ENCODE measurements around the gene CDCP2. TPM values are rescaled to one million over a fixed set of nuclear protein-coding genes. Genes with fewer than 3 reads are reported as not detected.

Gene CDCP2
- total and polyA plus RNA-seq, 2 donors (not counting 1 experiment from before 2014, with no cell fraction given) = 0.25 TPM; not detected in 1

DNA sequence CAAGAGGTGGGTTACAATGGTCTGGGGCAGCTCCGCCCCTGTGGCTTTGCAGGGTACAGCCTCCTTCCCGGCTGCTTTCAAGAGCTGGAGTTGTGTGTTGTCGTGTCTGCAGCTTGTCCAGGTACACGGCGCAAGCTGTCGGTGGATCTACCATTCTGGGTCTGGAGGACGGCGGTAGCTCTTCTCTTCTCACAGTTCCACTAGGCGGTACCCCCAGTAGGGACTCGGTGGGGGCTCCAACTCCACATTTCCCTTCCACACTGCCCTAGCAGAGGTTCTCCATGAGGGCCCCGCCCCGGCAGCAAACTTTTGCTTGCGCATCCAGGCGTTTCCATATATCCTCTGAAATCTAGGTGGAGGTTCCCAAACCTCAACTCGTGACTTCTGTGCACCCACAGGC, 12.3 kb upstream of the CDCP2 start:
- no peaks in the 10 kb centered on the region for H3K36me3 ChIP-seq (replicated peaks in 1 of 2; ENCODE audit: control extremely low read depth in 1 of 2, control insufficient read depth in 1 of 2, extremely low read depth in 1 of 2, insufficient read depth in 2 of 2, low read length in 1 of 2)
- Mint-ChIP-seq H3K4me3 (no peak overlapping the region), H3K9me3 (ENCODE audit: insufficient read depth) (no peaks in the 10 kb centered on the region), H3K4me1 (no peaks in the 10 kb centered on the region), H3K27ac (no peak overlapping the region), H3K27me3 (no peaks in the 10 kb centered on the region)
- no peak overlapping the region for H2AFZ ChIP-seq (ENCODE audit: insufficient read depth, low read depth, low read length, poor library complexity, severe bottlenecking)
- no peaks in the 10 kb centered on the region for H3K9me3 ChIP-seq (ENCODE audit: control extremely low read depth in 1 of 3, control insufficient read depth in 2 of 3, insufficient read depth in 1 of 3, low read length in 2 of 3)
- ATAC-seq (ENCODE audit: low read depth) (no peak), DNase-seq (no peak)
- H3K4me1 ChIP-seq (ENCODE audit: control insufficient read depth in 2 of 2, insufficient read depth in 2 of 2, low read length in 2 of 2) = no peaks in the 10 kb centered on the region
- H3K9ac ChIP-seq (ENCODE audit: low read length) = no peak overlapping the region
- WGBS (ENCODE audit: insufficient coverage) = 98% methylated on average over 12 of the region's 15 CpGs
- TF ChIP-seq EZH2 (IDR thresholded peaks at IDR 0.05; ENCODE audit: borderline replicate concordance, insufficient read depth, low read depth, low read length, poor library complexity, severe bottlenecking) = no peak
- no peak overlapping the region for H3K27ac ChIP-seq (ENCODE audit: low read length in 2 of 2)
- H3K4me3 ChIP-seq (ENCODE audit: control extremely low read depth in 1 of 5, extremely low read depth in 1 of 5, insufficient read depth in 1 of 5, low read depth in 2 of 5, low read length in 4 of 5) = no peak overlapping the region
- intact Hi-C loops (cut with micrococcal nuclease) = no loop called here
- no peaks in the 10 kb centered on the region for H3K79me2 ChIP-seq (ENCODE audit: control insufficient read depth, insufficient read depth, low read length)
- ChIA-PET CTCF (no interaction called here), POLR2A (no interaction called here)
- no peaks in the 10 kb centered on the region for H3K27me3 ChIP-seq (replicated peaks in 1 of 4; ENCODE audit: control extremely low read depth in 1 of 4, control insufficient read depth in 3 of 4, insufficient read depth in 4 of 4, low read length in 3 of 4)
- H3K4me2 ChIP-seq (replicated peaks; ENCODE audit: low read depth, low read length, poor library complexity, severe bottlenecking) = no peak overlapping the region
- H4K20me1 ChIP-seq (ENCODE audit: control insufficient read depth, insufficient read depth, low read length, poor library complexity, severe bottlenecking) = no peaks in the 10 kb centered on the region

DNA sequence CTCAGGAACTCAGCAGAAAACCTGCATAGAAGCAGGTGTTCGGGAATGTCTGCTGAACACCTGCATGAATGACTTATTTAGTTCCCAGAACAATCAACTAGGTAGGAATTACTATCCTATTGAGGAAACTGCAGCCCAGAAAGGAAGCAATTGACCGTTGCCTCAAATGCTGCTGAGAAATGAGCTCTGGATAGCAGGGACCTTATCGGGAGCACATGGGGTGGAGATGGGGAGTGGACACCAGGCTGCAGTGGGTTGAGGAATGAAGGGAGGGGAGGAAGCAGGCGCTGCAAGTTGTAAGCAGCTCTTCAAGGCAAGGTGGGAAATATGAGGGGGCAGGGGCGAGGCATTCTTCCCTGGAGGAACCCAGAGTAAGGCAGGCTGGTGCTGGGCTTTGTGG, 10.8 kb upstream of the CDCP2 start:
- H3K4me2 ChIP-seq (replicated peaks; ENCODE audit: low read depth, low read length, poor library complexity, severe bottlenecking) = no peak overlapping the region
- Mint-ChIP-seq H3K27ac (no peak overlapping the region), H3K4me3 (no peak overlapping the region), H3K9me3 (ENCODE audit: insufficient read depth) (no peaks in the 10 kb centered on the region), H3K4me1 (no peaks in the 10 kb centered on the region), H3K27me3 (no peaks in the 10 kb centered on the region)
- H4K20me1 ChIP-seq (ENCODE audit: control insufficient read depth, insufficient read depth, low read length, poor library complexity, severe bottlenecking) = no peaks in the 10 kb centered on the region
- ChIA-PET POLR2A (no interaction called here), CTCF (no interaction called here)
- no peak overlapping the region for H3K27ac ChIP-seq (ENCODE audit: low read length in 2 of 2)
- H3K9ac ChIP-seq (ENCODE audit: low read length) = no peak overlapping the region
- no peak for ATAC-seq (ENCODE audit: low read depth)
- WGBS (ENCODE audit: insufficient coverage) = 87% methylated on average over 5 of the region's 5 CpGs
- H3K27me3 ChIP-seq (replicated peaks in 1 of 4; ENCODE audit: control extremely low read depth in 1 of 4, control insufficient read depth in 3 of 4, insufficient read depth in 4 of 4, low read length in 3 of 4) = no peaks in the 10 kb centered on the region
- DNase-seq = no peak
- no peaks in the 10 kb centered on the region for H3K79me2 ChIP-seq (ENCODE audit: control insufficient read depth, insufficient read depth, low read length)
- no peak overlapping the region for H2AFZ ChIP-seq (ENCODE audit: insufficient read depth, low read depth, low read length, poor library complexity, severe bottlenecking)
- H3K4me1 ChIP-seq (ENCODE audit: control insufficient read depth in 2 of 2, insufficient read depth in 2 of 2, low read length in 2 of 2) = no peaks in the 10 kb centered on the region
- no peaks in the 10 kb centered on the region for H3K36me3 ChIP-seq (replicated peaks in 1 of 2; ENCODE audit: control extremely low read depth in 1 of 2, control insufficient read depth in 1 of 2, extremely low read depth in 1 of 2, insufficient read depth in 2 of 2, low read length in 1 of 2)
- no peak overlapping the region for H3K4me3 ChIP-seq (ENCODE audit: control extremely low read depth in 1 of 5, extremely low read depth in 1 of 5, insufficient read depth in 1 of 5, low read depth in 2 of 5, low read length in 4 of 5)
- intact Hi-C loops (cut with micrococcal nuclease) = no loop called here
- H3K9me3 ChIP-seq (ENCODE audit: control extremely low read depth in 1 of 3, control insufficient read depth in 2 of 3, insufficient read depth in 1 of 3, low read length in 2 of 3) = no peaks in the 10 kb centered on the region
- TF ChIP-seq, protein P1, sequence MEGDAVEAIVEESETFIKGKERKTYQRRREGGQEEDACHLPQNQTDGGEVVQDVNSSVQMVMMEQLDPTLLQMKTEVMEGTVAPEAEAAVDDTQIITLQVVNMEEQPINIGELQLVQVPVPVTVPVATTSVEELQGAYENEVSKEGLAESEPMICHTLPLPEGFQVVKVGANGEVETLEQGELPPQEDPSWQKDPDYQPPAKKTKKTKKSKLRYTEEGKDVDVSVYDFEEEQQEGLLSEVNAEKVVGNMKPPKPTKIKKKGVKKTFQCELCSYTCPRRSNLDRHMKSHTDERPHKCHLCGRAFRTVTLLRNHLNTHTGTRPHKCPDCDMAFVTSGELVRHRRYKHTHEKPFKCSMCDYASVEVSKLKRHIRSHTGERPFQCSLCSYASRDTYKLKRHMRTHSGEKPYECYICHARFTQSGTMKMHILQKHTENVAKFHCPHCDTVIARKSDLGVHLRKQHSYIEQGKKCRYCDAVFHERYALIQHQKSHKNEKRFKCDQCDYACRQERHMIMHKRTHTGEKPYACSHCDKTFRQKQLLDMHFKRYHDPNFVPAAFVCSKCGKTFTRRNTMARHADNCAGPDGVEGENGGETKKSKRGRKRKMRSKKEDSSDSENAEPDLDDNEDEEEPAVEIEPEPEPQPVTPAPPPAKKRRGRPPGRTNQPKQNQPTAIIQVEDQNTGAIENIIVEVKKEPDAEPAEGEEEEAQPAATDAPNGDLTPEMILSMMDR (IDR thresholded peaks at IDR 0.05) = no peak
- TF ChIP-seq EZH2 (IDR thresholded peaks at IDR 0.05; ENCODE audit: borderline replicate concordance, insufficient read depth, low read depth, low read length, poor library complexity, severe bottlenecking) = no peak
